AG09309 (cell line): ENCODE measurements around the gene TADA2B.

ENCODE experiments used
- DNase-seq: peaks from one replicate; pipeline ENCODE4 v3.0.0-alpha.2; 2010; ENCODE audit warnings: low read depth
- H3K4me3 ChIP-seq: 2 replicates; pipeline ENCODE4 v1.5.1; 2011; ENCODE audit warnings: mild to moderate bottlenecking, low read depth, low read length, moderate library complexity; ENCODE audit not compliant: control insufficient read depth
- CTCF ChIP-seq: IDR thresholded peaks from 2 replicates; pipeline ENCODE4 v1.5.1; 2011; ENCODE audit warnings: mild to moderate bottlenecking, low read depth, low read length, inconsistent platforms; ENCODE audit not compliant: insufficient read depth, control insufficient read depth; ENCODE audit errors: missing control alignments

Gene TADA2B

GRCh38 chr4:7042503-7043283 lies 479 bp upstream of the TADA2B start:
- no peak for TF ChIP-seq CTCF
- DNase-seq: peak; percentile 85
- H3K4me3 ChIP-seq: peak overlapping the region; percentile 88

DNA sequence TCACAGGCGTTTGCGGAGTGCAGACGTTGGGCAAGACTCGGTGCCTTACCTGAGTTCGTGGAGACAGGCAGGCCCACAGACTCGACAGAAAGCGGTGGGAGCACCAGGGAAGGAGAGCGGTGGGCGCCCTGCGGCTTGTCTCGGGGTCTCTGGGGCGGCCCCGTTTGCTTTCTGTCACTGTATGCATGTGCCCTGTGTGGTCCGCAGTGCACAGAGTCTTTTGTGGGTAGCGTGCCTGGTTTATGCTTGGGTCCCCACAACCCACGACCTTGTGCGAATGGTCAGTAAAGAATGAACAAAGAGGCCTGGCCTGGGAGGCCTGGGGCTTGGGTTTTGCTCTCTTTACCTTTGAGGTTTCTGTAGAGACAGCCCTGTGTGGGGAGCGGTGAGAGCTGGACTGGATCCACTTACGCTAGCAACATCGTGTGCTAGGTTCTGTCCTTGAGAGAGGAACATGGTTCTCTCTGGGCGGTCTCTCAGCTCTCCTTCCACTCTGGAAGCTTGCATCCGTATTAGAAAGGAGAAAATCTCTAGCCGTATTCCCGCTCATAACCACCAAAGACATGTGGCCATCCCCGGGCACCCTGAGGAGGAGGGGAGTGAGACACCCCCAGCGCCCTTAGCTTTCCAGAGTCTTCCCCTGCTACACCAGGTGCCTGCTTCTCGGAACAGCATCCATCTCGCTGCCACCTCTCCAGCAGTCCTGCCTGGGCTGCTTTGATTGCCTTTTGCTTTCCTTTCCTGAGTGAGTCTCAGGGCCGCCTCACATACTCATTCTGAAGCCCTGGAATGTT lies 1.2 kb downstream of the TADA2B start:
- H3K4me3 ChIP-seq: peak overlapping the region; percentile 94
- TF ChIP-seq CTCF: no peak
- DNase-seq: no peak

DNA sequence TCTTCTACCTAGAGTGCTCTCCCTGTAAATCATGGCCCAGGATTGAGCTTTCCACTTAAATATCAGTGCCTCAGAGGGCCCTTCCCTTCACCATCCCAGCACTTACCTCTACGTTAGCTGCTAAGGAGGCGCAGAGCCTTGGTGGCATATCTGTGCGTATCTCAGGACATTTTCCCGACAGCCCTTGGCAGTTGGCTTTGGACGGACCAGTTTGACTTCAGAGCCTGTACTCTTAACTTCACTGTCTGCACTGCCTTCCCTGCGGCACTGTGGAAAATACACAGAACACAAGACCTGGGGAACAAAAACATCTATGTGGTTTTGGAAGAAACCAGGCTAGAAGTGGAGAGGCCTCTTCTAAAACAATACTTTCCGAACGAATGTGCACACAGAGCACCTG lies 2.4 kb downstream of the TADA2B start:
- no peak for TF ChIP-seq CTCF
- DNase-seq: no peak
- H3K4me3 ChIP-seq: no peak overlapping the region

GRCh38 chr4:7045961-7046921 lies 3.1 kb downstream of the TADA2B start:
- H3K4me3 ChIP-seq: no peak overlapping the region
- DNase-seq: no peak
- no peak for TF ChIP-seq CTCF

- DNase-seq: no peak
- no peak for TF ChIP-seq CTCF
- no peak overlapping the region for H3K4me3 ChIP-seq
These were observed 3.8 kb downstream of the TADA2B start for GRCh38 chr4:7046971-7047370.

GRCh38 chr4:7048642-7049041 lies 5.5 kb downstream of the TADA2B start:
- DNase-seq: no peak
- no peak for TF ChIP-seq CTCF
- no peak overlapping the region for H3K4me3 ChIP-seq
